SK-N-SH (cell line): ENCODE measurements around the gene ARHGEF10L. TPM values are rescaled to one million over a fixed set of nuclear protein-coding genes. Genes with fewer than 3 reads are reported as not detected.

Experiments used
- CTCF ChIA-PET: fragments of 300-600, 350-600 bp; formaldehyde crosslinking; extraction: SDS; loops from one replicate; lab custom pipeline; 2021; lab: Yijun Ruan, JAX
- POLR2A ChIA-PET: fragments of 350-600 bp; sonication (Branson Sonifier 250); formaldehyde crosslinking; extraction: SDS; loops from one replicate; lab custom pipeline; 2020; ENCODE audit warnings: antibody characterized with exemption, inconsistent platforms; lab: Yijun Ruan, JAX
- DNase-seq: peaks from one replicate; pipeline ENCODE4 v3.0.0; 2012
- H2AFZ ChIP-seq: fragments of 200-600 bp; sonication (generic); 2 replicates; pipeline ENCODE4 v1.8.1; 2016; ENCODE audit warnings: antibody characterized with exemption, mild to moderate bottlenecking, low read depth
- H3F3A ChIP-seq: fragments of 200-600 bp; sonication (generic); replicated peaks from 2 replicates; pipeline ENCODE3; 2016; ENCODE audit warnings: antibody characterized with exemption, mild to moderate bottlenecking; ENCODE audit not compliant: insufficient read depth
- H3K27ac ChIP-seq, 2 experiments: fragments of 200-500 bp in 1 of 2; fragments of 200-600 bp in 1 of 2; sonication (Bioruptor generic) in 1 of 2; sonication (generic), shearing (Covaris generic) in 1 of 2; 2 replicates each; pipeline versions ENCODE4 v1.5.1 to v1.6.1; 2014 to 2016; ENCODE audit warnings: low read depth in 2 of 2, inconsistent platforms in 1 of 2, low read length in 1 of 2, mild to moderate bottlenecking in 1 of 2, mixed read lengths in 1 of 2
- H3K27me3 ChIP-seq: fragments of 200-600 bp; sonication (generic), shearing (Covaris generic); 2 replicates; pipeline ENCODE4 v1.6.1; 2016; ENCODE audit warnings: mixed run types; ENCODE audit not compliant: insufficient read depth
- H3K36me3 ChIP-seq, 2 experiments: fragments of 200-500 bp in 1 of 2; fragments of 200-600 bp in 1 of 2; sonication (Bioruptor generic) in 1 of 2; sonication (generic) in 1 of 2; replicated peaks in 1 of 2; 2 replicates each; pipeline versions ENCODE3 to v1.5.1; 2014 to 2016; ENCODE audit warnings: low read length in 1 of 2, mild to moderate bottlenecking in 1 of 2; ENCODE audit not compliant: insufficient read depth in 2 of 2, control insufficient read depth in 1 of 2
- H3K4me1 ChIP-seq, 2 experiments: fragments of 200-500 bp in 1 of 2; fragments of 200-600 bp in 1 of 2; sonication (Bioruptor generic) in 1 of 2; sonication (generic), shearing (Covaris generic) in 1 of 2; 2 replicates each; pipeline versions ENCODE4 v1.5.1 to v1.6.1; 2014 to 2016; ENCODE audit warnings: low read depth in 1 of 2, low read length in 1 of 2, mixed run types in 1 of 2; ENCODE audit not compliant: insufficient read depth in 2 of 2, control insufficient read depth in 1 of 2
- H3K4me2 ChIP-seq: fragments of 200-600 bp; sonication (generic), shearing (Covaris generic); 2 replicates; pipeline ENCODE4 v1.6.1; 2017; ENCODE audit warnings: mixed run types
- H3K4me3 ChIP-seq, 2 experiments: fragments of 200-500 bp in 1 of 2; fragments of 200-600 bp in 1 of 2; sonication (Bioruptor generic) in 1 of 2; sonication (generic), shearing (Covaris generic) in 1 of 2; 2 replicates each; pipeline versions ENCODE4 v1.5.1 to v1.8.1; 2014 to 2016; ENCODE audit warnings: low read depth in 2 of 2, inconsistent platforms in 1 of 2, low read length in 1 of 2, mild to moderate bottlenecking in 1 of 2, mixed read lengths in 1 of 2, moderate library complexity in 1 of 2
- H3K79me2 ChIP-seq: fragments of 200-600 bp; sonication (generic); 2 replicates; pipeline ENCODE4 v1.8.1; 2017; ENCODE audit warnings: mild to moderate bottlenecking; ENCODE audit not compliant: insufficient read depth
- H3K9ac ChIP-seq: fragments of 200-600 bp; sonication (generic); 2 replicates; pipeline ENCODE4 v1.6.1; 2017; ENCODE audit warnings: mixed run types
- H3K9me2 ChIP-seq: fragments of 200-600 bp; sonication (generic); 2 replicates; pipeline ENCODE4 v1.6.1; 2017; ENCODE audit warnings: mixed run types
- H3K9me3 ChIP-seq: fragments of 200-600 bp; sonication (generic); 2 replicates; pipeline ENCODE4 v1.6.1; 2017; ENCODE audit warnings: mixed run types, mild to moderate bottlenecking, moderate library complexity
- H4K20me1 ChIP-seq: fragments of 200-600 bp; sonication (generic); 2 replicates; pipeline ENCODE4 v1.6.1; 2017; ENCODE audit warnings: mild to moderate bottlenecking, mixed run types; ENCODE audit not compliant: insufficient read depth
- CHD2 ChIP-seq: fragments of 150-350 bp; IDR thresholded peaks from 2 replicates; pipeline ENCODE4 v1.6.1; 2018; ENCODE audit warnings: low read length; ENCODE audit not compliant: partially characterized antibody
- ELF1 ChIP-seq: IDR thresholded peaks from 2 replicates; pipeline ENCODE4 v1.4.0; 2012
- EZH2phosphoT487 ChIP-seq: fragments of 200-600 bp; sonication (generic); IDR thresholded peaks from 2 replicates; pipeline ENCODE4 v1.6.1; 2017; ENCODE audit warnings: low read depth, mixed run types, mild to moderate bottlenecking, antibody characterized with exemption, moderate library complexity, borderline replicate concordance
- FOSL2 ChIP-seq: IDR thresholded peaks from 2 replicates; pipeline ENCODE4 v1.4.0; 2012; ENCODE audit warnings: low read depth, mild to moderate bottlenecking, moderate library complexity, borderline replicate concordance
- GABPA ChIP-seq: IDR thresholded peaks from 2 replicates; pipeline ENCODE4 v1.4.0; 2012; ENCODE audit warnings: low read depth, mild to moderate bottlenecking
- JUND ChIP-seq: IDR thresholded peaks from 2 replicates; pipeline ENCODE4 v1.4.0; 2012
- MXI1 ChIP-seq: IDR thresholded peaks from 2 replicates; pipeline ENCODE4 v1.6.1; 2012; ENCODE audit warnings: mild to moderate bottlenecking, low read depth, low read length, improper control_type of control experiment
- NFIC ChIP-seq: IDR thresholded peaks from 2 replicates; pipeline ENCODE4 v1.4.0; 2012; ENCODE audit warnings: borderline replicate concordance
- PBX3 ChIP-seq: IDR thresholded peaks from 2 replicates; pipeline ENCODE4; 2012
- RAD21 ChIP-seq: IDR thresholded peaks from 2 replicates; pipeline ENCODE4 v1.6.1; 2012; ENCODE audit warnings: mild to moderate bottlenecking, low read length
- RFX5 ChIP-seq: IDR thresholded peaks from 2 replicates; pipeline ENCODE4 v1.6.1; 2012; ENCODE audit warnings: mild to moderate bottlenecking, improper control_type of control experiment, low read length
- RXRA ChIP-seq: IDR thresholded peaks from 2 replicates; pipeline ENCODE4 v1.4.0; 2012; ENCODE audit warnings: low read depth, mild to moderate bottlenecking, borderline replicate concordance
- SIN3A ChIP-seq: IDR thresholded peaks from 2 replicates; pipeline ENCODE4 v1.6.1; 2012; ENCODE audit warnings: low read depth, mild to moderate bottlenecking, low read length, moderate library complexity, borderline replicate concordance
- TAF1 ChIP-seq: IDR thresholded peaks from 2 replicates; pipeline ENCODE4 v1.6.1; 2012; ENCODE audit warnings: low read depth, mild to moderate bottlenecking, low read length, moderate library complexity, borderline replicate concordance
- TCF12 ChIP-seq: IDR thresholded peaks from 2 replicates; pipeline ENCODE4 v1.4.0; 2012
- USF1 ChIP-seq: IDR thresholded peaks from 2 replicates; pipeline ENCODE4 v1.4.0; 2012; ENCODE audit warnings: low read depth, borderline replicate concordance
- USF2 ChIP-seq: fragments of 150-350 bp; IDR thresholded peaks from 2 replicates; pipeline ENCODE4 v1.6.1; 2017; ENCODE audit warnings: antibody characterized with exemption, low read length, low read depth, borderline replicate concordance
- YY1 ChIP-seq: IDR thresholded peaks from 2 replicates; pipeline ENCODE4 v1.4.0; 2012; ENCODE audit warnings: low read depth, mild to moderate bottlenecking
- ZBTB33 ChIP-seq: IDR thresholded peaks from 2 replicates; pipeline ENCODE4 v1.4.0; 2012; ENCODE audit warnings: low read depth, borderline replicate concordance
- WGBS: methylation state at CpG from one replicate; pipeline ENCODE4 v1.1.6; 2017; ENCODE audit warnings: low lambda C conversion rate; 5-methylcytosine and 5-hydroxymethylcytosine counted together
- polyA plus RNA-seq, 3 experiments: library from polyadenylated mRNA; depleted of rRNA; stranded (reverse); fragments of >200 nt; gene quantifications; 2 replicates each; pipeline ENCODE4 v1.2.3, GENCODE V29; 2012

ARHGEF10L gene
- polyA plus RNA-seq, 1 of the 3 experiments (the other 2 are of a cell fraction): 12.5 TPM

- DNase-seq: no peak
- ChIA-PET CTCF (interaction anchor here (0.7 to 5.5 kb wide), 18 partner anchors 12 to 927 kb away, joined by 3 to 33 read pairs (median 7); no protein-coding TSS in a partner anchor), POLR2A (no interaction called here)
- no peaks in the 10 kb centered on the region for H3K79me2 ChIP-seq
- H3K4me2 ChIP-seq: no peak overlapping the region
- TF ChIP-seq SIN3A (no peak), USF1 (no peak), TAF1 (no peak), TCF12 (no peak), USF2 (no peak), GABPA (no peak), CHD2 (no peak)
- no peak overlapping the region for H3K9ac ChIP-seq
- H3K27ac ChIP-seq: no peak overlapping the region
- 94% methylated on average over 1 of the region's 1 CpG for WGBS
- H4K20me1 ChIP-seq: no peaks in the 10 kb centered on the region
- no peak overlapping the region for H2AFZ ChIP-seq
- peaks cover 0 to 34% of the 10 kb centered on the region in 2 experiments for H3K36me3 ChIP-seq
- H3K9me3 ChIP-seq: no peaks in the 10 kb centered on the region
- no peak overlapping the region for H3K4me3 ChIP-seq
- no peaks in the 10 kb centered on the region for H3K27me3 ChIP-seq
- H3K9me2 ChIP-seq: no peaks in the 10 kb centered on the region
- H3F3A ChIP-seq: peaks cover 2% of the 10 kb centered on the region
- H3K4me1 ChIP-seq: peaks cover 0 to 6% of the 10 kb centered on the region in 2 experiments; a peak in 1 of 4 replicates
Observed at GRCh38 chr1:17655169-17655568, 115.7 kb downstream of the ARHGEF10L start.

GRCh38 chr1:17655922-17656321 is 116.4 kb downstream of the ARHGEF10L start:
- no peak for DNase-seq
- Histone ChIP-seq H3K9me2 (no peaks in the 10 kb centered on the region), H3F3A (peaks cover 2% of the 10 kb centered on the region), H3K9ac (no peak overlapping the region), H3K27ac (no peak overlapping the region), H2AFZ (no peak overlapping the region), H3K4me1 (peaks cover 0 to 6% of the 10 kb centered on the region in 2 experiments; a peak in 1 of 4 replicates), H3K9me3 (no peaks in the 10 kb centered on the region), H3K36me3 (peaks cover 0 to 34% of the 10 kb centered on the region in 2 experiments), H3K27me3 (no peaks in the 10 kb centered on the region), H4K20me1 (no peaks in the 10 kb centered on the region), H3K79me2 (no peaks in the 10 kb centered on the region), H3K4me2 (no peak overlapping the region), H3K4me3 (no peak overlapping the region)
- 97% methylated on average over 11 of the region's 15 CpGs for WGBS
- TF ChIP-seq ZBTB33: no peak
- TF ChIP-seq ELF1: no peak
- no peak for TF ChIP-seq JUND
- TF ChIP-seq YY1: no peak
- no peak for TF ChIP-seq PBX3
- no peak for TF ChIP-seq NFIC
- TF ChIP-seq RAD21: no peak
- no peak for TF ChIP-seq USF2
- no peak for TF ChIP-seq FOSL2
- no peak for TF ChIP-seq MXI1
- TF ChIP-seq TAF1: no peak
- no peak for TF ChIP-seq CHD2
- TF ChIP-seq RFX5: no peak
- TF ChIP-seq RXRA: no peak
- TF ChIP-seq EZH2phosphoT487: no peak
- CTCF ChIA-PET: interaction anchor here (0.7 to 5.5 kb wide), 8 partner anchors 11 to 926 kb away, joined by 4 to 33 read pairs (median 6); no protein-coding TSS in a partner anchor
- POLR2A ChIA-PET: no interaction called here
